MM.1S (cell line): ENCODE data around the gene SLC7A1.

Experiments used
- DNase-seq: peaks from one replicate; pipeline ENCODE4 v3.0.0-alpha.2; 2015
- H2AFZ ChIP-seq: fragments of 300-600 bp; sonication (generic); 2 replicates; pipeline ENCODE4 v1.6.0; 2016; ENCODE audit warnings: antibody characterized with exemption, low read length
- H3F3A ChIP-seq: fragments of 300-600 bp; sonication (generic); 2 replicates; pipeline ENCODE4 v1.6.1; 2016; ENCODE audit warnings: mild to moderate bottlenecking, antibody characterized with exemption, low read length, moderate library complexity, mixed read lengths; ENCODE audit not compliant: insufficient read depth
- H3K27ac ChIP-seq: fragments of 300-600 bp; sonication (generic); 2 replicates; pipeline ENCODE4 v1.5.1; 2016; ENCODE audit warnings: mild to moderate bottlenecking, low read length
- H3K27me3 ChIP-seq: fragments of 300-600 bp; sonication (generic); replicated peaks from 2 replicates; pipeline ENCODE4 v1.6.0; 2016; ENCODE audit warnings: low read length; ENCODE audit not compliant: insufficient read depth
- H3K36me3 ChIP-seq: fragments of 300-600 bp; sonication (generic); replicated peaks from 2 replicates; pipeline ENCODE4 v1.6.1; 2016; ENCODE audit warnings: mild to moderate bottlenecking, low read length, mixed read lengths; ENCODE audit not compliant: insufficient read depth
- H3K4me1 ChIP-seq: fragments of 300-600 bp; sonication (generic); 2 replicates; pipeline ENCODE4 v1.6.1; 2016; ENCODE audit warnings: low read length, mixed read lengths
- H3K4me2 ChIP-seq: fragments of 300-600 bp; sonication (generic); 2 replicates; pipeline ENCODE4 v1.6.0; 2016; ENCODE audit warnings: low read depth, low read length
- H3K4me3 ChIP-seq: fragments of 300-600 bp; sonication (generic); 2 replicates; pipeline ENCODE4 v1.5.1; 2016; ENCODE audit warnings: low read length, mixed read lengths
- H3K79me2 ChIP-seq: fragments of 300-600 bp; sonication (generic); 2 replicates; pipeline ENCODE4 v1.6.1; 2016; ENCODE audit warnings: mixed run types, low read length, mixed read lengths
- H3K9ac ChIP-seq: fragments of 300-600 bp; sonication (generic); 2 replicates; pipeline ENCODE4 v1.6.1; 2016; ENCODE audit warnings: low read length, mixed read lengths
- H3K9me2 ChIP-seq: fragments of 300-600 bp; sonication (generic); replicated peaks from 2 replicates; pipeline ENCODE4 v1.6.1; 2016; ENCODE audit warnings: mild to moderate bottlenecking, low read length, mixed read lengths; ENCODE audit not compliant: insufficient read depth
- H3K9me3 ChIP-seq: fragments of 300-600 bp; sonication (generic); replicated peaks from 2 replicates; pipeline ENCODE4 v1.6.1; 2016; ENCODE audit warnings: mild to moderate bottlenecking, low read length, mixed read lengths; ENCODE audit not compliant: insufficient read depth
- H4K20me1 ChIP-seq: fragments of 300-600 bp; sonication (generic); 2 replicates; pipeline ENCODE4 v1.6.1; 2016; ENCODE audit warnings: mild to moderate bottlenecking, low read length, moderate library complexity, mixed read lengths; ENCODE audit not compliant: insufficient read depth
- EZH2 ChIP-seq: fragments of 300-600 bp; sonication (generic); optimal IDR thresholded peaks from 2 replicates; pipeline ENCODE3; 2017; ENCODE audit warnings: low read depth, mild to moderate bottlenecking, antibody characterized with exemption, low read length, mixed read lengths
- EZH2phosphoT487 ChIP-seq: fragments of 300-600 bp; sonication (generic); IDR thresholded peaks from 2 replicates; pipeline ENCODE4 v1.6.1; 2018; ENCODE audit warnings: antibody characterized with exemption, low read length
- TF ChIP-seq, protein P1 (sequence below): fragments of 300-600 bp; sonication (generic); IDR thresholded peaks from 2 replicates; pipeline ENCODE4 v1.5.1; 2016; ENCODE audit warnings: antibody characterized with exemption, low read length, mixed read lengths

SLC7A1 gene

DNA sequence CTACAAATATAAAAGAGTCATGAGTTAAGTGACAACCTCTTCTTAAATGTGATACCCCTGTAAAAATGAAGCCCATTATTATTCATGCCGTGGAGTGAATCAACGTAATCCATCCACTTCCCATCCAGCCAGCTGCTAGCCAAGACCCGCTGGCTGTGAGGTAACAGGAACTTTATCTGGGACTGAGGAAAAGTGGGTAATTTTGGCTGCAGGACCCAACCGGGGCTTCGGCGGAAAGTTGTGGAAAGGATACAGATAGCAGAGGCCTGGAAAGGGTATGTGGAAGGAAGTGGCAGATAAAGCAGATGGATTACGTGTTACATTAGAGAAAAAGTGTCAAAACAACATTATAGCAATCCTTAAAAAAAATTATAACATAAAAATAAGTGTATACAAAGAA, 48.3 kb downstream of the SLC7A1 start:
- Histone ChIP-seq H3K36me3 (no peaks in the 10 kb centered on the region), H3K4me3 (no peak overlapping the region), H3K27ac (no peak overlapping the region), H3K4me1 (no peaks in the 10 kb centered on the region), H3K4me2 (no peak overlapping the region), H4K20me1 (no peaks in the 10 kb centered on the region), H3K9me3 (no peaks in the 10 kb centered on the region), H3K27me3 (no peaks in the 10 kb centered on the region), H3F3A (no peaks in the 10 kb centered on the region), H2AFZ (no peak overlapping the region), H3K9me2 (no peaks in the 10 kb centered on the region), H3K9ac (no peak overlapping the region), H3K79me2 (peaks cover 67% of the 10 kb centered on the region)
- DNase-seq, result no peak
- TF ChIP-seq EZH2phosphoT487, result no peak

GRCh38 chr13:29546662-29547061, 48.8 kb downstream of the SLC7A1 start:
- DNase-seq, result no peak
- H3K4me1 ChIP-seq, result no peaks in the 10 kb centered on the region
- H3K9ac ChIP-seq, result no peak overlapping the region
- H3F3A ChIP-seq, result no peaks in the 10 kb centered on the region
- H2AFZ ChIP-seq, result no peak overlapping the region
- no peak overlapping the region for H3K4me3 ChIP-seq
- peaks cover 65% of the 10 kb centered on the region for H3K79me2 ChIP-seq
- H3K9me2 ChIP-seq, result no peaks in the 10 kb centered on the region
- no peaks in the 10 kb centered on the region for H3K9me3 ChIP-seq
- H3K27me3 ChIP-seq, result no peaks in the 10 kb centered on the region
- no peak overlapping the region for H3K27ac ChIP-seq
- no peak for TF ChIP-seq EZH2phosphoT487
- TF ChIP-seq EZH2, result no peak
- TF ChIP-seq, protein P1, sequence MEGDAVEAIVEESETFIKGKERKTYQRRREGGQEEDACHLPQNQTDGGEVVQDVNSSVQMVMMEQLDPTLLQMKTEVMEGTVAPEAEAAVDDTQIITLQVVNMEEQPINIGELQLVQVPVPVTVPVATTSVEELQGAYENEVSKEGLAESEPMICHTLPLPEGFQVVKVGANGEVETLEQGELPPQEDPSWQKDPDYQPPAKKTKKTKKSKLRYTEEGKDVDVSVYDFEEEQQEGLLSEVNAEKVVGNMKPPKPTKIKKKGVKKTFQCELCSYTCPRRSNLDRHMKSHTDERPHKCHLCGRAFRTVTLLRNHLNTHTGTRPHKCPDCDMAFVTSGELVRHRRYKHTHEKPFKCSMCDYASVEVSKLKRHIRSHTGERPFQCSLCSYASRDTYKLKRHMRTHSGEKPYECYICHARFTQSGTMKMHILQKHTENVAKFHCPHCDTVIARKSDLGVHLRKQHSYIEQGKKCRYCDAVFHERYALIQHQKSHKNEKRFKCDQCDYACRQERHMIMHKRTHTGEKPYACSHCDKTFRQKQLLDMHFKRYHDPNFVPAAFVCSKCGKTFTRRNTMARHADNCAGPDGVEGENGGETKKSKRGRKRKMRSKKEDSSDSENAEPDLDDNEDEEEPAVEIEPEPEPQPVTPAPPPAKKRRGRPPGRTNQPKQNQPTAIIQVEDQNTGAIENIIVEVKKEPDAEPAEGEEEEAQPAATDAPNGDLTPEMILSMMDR, result no peak
- no peaks in the 10 kb centered on the region for H4K20me1 ChIP-seq
- no peak overlapping the region for H3K4me2 ChIP-seq
- H3K36me3 ChIP-seq, result no peaks in the 10 kb centered on the region

GRCh38 chr13:29545988-29546387, 49.5 kb downstream of the SLC7A1 start:
- H3K9me3 ChIP-seq, result no peaks in the 10 kb centered on the region
- no peaks in the 10 kb centered on the region for H3K4me1 ChIP-seq
- H3K27ac ChIP-seq, result no peak overlapping the region
- DNase-seq, result no peak
- H4K20me1 ChIP-seq, result no peaks in the 10 kb centered on the region
- no peaks in the 10 kb centered on the region for H3K27me3 ChIP-seq
- no peak overlapping the region for H3K4me3 ChIP-seq
- H3F3A ChIP-seq, result no peaks in the 10 kb centered on the region
- no peaks in the 10 kb centered on the region for H3K9me2 ChIP-seq
- no peak overlapping the region for H2AFZ ChIP-seq
- TF ChIP-seq EZH2phosphoT487 (no peak), EZH2 (no peak)
- TF ChIP-seq, protein P1, result no peak
- H3K79me2 ChIP-seq, result peaks cover 67% of the 10 kb centered on the region
- no peaks in the 10 kb centered on the region for H3K36me3 ChIP-seq
- no peak overlapping the region for H3K4me2 ChIP-seq
- H3K9ac ChIP-seq, result no peak overlapping the region

DNA sequence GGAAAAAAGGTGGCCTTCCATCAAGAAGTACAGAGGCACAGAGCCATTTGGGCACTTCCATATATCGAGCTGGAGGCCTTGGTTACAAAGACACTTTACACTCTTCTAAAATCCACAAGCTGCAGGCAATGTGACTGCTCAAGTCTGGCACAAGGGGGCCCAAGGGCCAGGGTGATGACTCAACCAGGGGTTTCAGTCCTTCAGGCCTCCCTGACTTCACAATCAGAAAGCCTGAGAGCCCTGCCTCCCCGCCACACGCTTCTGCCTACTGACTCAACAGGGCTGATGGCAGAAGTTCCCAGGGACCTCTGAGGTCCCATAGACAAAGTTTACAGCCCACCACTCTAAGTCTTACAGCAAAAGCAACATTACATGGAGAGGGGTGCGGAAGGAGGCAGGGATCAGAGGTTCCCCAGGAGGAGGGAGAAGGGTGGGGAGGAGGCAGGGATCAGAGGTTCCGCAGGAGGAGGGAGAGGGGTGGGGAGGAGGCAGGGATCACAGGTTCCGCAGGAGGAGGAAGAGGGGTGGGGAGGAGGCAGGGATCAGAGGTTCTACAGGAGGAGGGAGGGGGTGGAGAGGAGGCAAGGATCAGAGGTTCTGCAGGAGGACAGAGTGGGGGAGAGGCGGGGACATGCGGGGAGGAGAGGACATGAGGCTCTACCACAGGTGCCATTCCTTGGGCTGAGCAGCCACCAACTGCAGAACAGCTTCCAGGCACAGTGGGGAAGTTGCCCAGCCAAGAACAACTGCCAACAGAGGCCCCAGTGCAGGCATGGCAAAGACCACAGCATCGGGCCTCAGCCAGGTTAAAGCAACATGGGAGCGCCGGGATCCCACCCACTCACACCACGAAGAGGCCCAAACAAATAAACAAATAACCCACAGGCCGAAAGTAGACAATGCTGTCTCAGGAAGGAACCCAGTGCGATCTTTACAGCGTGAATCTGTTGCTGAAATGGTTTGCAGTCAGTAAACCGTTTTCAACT, 52.0 kb downstream of the SLC7A1 start:
- no peak overlapping the region for H3K9ac ChIP-seq
- no peaks in the 10 kb centered on the region for H4K20me1 ChIP-seq
- TF ChIP-seq EZH2phosphoT487 (no peak), EZH2 (no peak)
- TF ChIP-seq, protein P1, result no peak

More for the DNA sequence above, 52.0 kb downstream of the SLC7A1 start:
- Histone ChIP-seq H3K4me2 (no peak overlapping the region), H3F3A (no peaks in the 10 kb centered on the region), H3K9me2 (no peaks in the 10 kb centered on the region), H3K27me3 (no peaks in the 10 kb centered on the region), H3K36me3 (no peaks in the 10 kb centered on the region), H2AFZ (no peak overlapping the region), H3K27ac (no peak overlapping the region), H3K9me3 (no peaks in the 10 kb centered on the region), H3K4me1 (no peaks in the 10 kb centered on the region), H3K4me3 (no peak overlapping the region), H3K79me2 (peaks cover 65% of the 10 kb centered on the region)
- DNase-seq, result no peak
